ENCODE data around the gene CPNE6.

CPNE6 gene

DNA sequence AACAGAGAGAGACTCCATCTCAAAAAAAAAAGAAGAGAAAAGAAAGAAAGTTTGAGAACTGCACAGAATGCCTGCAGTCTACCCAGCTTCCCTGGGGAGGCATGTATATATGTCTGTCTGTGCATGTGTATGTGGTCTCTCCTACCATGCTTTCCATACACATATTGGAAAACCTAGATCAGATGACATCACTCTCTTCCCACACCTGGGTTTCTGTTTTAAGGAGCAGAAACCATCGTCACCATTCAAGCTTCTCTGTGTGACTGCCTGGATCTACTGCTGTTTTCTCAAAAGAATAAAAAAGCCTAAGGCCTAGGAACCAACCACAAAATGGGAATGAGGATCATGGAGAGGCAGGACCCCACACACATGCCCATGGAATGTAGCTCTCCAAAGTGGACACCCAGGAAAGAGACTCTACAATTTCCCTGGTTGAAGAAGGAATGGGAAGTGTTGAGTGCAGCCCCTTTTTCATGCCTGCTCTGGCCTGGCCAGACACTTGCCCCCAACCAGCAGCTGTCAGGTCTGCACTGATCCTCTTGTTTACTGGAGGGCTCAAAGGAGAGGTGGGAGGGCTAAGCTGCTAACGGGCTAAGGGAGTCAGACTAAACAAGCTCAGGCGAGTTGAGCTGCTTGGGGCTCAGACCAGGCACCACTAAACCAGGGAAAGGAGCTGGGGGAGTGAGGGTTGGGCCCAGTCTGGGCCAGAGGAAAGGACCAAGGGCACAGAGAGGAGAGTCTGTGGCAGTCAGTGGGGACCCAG lies 15.0 kb downstream of the CPNE6 start:
- no peak for DNase-seq (ENCODE audit: low read depth in 2 of 2)

- no peak for DNase-seq (ENCODE audit: low read depth in 2 of 2)
Observed at GRCh38 chr14:24087004-24087403, 15.6 kb downstream of the CPNE6 start.

DNA sequence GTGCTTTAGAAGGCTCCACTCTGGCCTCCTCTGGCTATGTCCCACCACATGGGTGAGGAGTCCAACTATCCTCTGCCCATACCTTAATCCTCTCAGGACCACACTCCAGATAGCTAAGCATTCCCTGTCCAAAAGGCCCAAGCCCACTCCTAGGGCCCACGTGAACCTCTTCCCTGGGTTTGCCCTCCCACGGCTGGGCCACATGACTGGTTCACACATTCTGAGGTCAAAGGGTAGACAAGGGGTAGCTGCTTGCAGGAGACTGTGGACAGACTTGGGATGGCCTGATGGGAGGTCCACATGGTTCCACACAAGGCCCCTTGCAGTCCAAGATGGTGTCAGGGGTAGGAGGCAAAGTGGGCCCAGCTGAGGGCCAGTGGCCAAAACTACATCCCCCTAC lies 16.7 kb downstream of the CPNE6 start:
- no peak for DNase-seq (ENCODE audit: low read depth in 2 of 2)

- no peak for DNase-seq (ENCODE audit: low read depth in 2 of 2)
Observed at GRCh38 chr14:24089890-24090289, 18.5 kb downstream of the CPNE6 start.

- no peak for DNase-seq (ENCODE audit: low read depth in 2 of 2)
Observed at GRCh38 chr14:24092110-24092504, 20.7 kb downstream of the CPNE6 start.

- no peak for DNase-seq (ENCODE audit: low read depth in 2 of 2)
Observed at GRCh38 chr14:24092505-24093206, 21.3 kb downstream of the CPNE6 start.

GRCh38 chr14:24093207-24093900 lies 22.0 kb downstream of the CPNE6 start:
- no peak for DNase-seq (ENCODE audit: low read depth in 2 of 2)

- peak; percentile 73 to 92 for DNase-seq (ENCODE audit: low read depth in 2 of 2)
Observed at GRCh38 chr14:24093901-24094840, 22.8 kb downstream of the CPNE6 start, which contains the start of gene PCK2. Gene PCK2, plus strand, starts transcription at chr14:24094311. Its CDS starts 95 bp downstream, at chr14:24094406.

DNA sequence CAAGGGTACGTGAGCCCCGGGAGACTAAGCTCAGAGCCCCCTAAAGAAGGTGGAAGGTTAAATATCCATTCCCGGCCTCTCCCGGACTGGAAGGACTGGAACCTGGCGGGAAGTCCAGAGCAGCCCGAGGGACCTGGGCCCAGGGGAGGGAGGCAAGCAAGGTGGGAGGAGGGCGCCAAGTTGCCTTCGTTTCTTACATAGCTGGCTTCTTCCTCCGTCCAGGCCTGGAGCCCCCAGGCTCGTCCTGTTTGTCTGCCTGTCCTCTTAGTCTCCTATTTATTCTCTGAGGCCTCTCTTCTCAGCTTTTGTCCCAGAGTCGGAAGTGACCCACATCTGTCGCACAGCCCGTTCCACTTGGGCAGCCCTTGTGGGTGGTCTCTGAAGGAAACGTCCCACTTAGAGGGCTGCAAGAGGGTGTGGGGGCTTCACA lies 23.5 kb downstream of the CPNE6 start:
- no peak for DNase-seq (ENCODE audit: low read depth in 2 of 2)

DNA sequence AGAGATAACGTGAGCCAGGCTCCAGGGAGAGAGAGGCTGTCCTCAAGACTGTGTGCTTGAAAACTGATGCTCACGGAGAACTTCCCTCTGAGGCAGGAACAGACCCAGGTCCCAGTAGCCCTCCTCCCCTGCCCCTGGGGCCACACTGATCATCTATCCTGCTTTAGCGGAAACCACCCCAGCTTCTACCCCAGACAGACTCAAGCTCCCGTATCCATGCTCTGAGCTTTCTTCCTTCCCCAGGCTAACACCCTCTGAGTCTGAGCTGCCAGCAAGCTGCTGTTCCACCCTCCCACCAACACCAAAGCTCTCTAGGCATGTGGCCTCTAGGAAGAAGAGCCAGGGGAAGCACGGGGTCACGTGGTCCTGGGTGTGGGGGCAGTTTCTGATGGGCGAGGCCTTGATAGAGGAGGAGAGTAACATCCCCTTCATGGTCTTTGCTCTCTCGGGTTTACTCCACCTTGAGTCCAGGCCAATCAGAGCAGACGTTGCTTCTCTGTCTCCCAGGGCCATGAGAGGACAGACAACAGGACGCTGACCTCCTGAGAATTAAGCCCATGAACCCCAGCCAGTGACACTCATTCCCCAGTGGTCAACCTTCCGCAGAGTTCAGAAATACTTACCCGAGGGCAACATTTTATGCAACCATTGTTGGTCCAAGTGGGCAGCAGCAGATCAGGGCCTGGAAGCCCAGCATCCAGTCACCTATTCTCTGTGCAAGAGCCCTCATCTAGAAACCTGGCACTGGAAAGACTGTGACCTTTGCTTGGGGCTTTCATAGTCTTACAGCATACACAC lies 24.1 kb downstream of the CPNE6 start:
- DNase-seq (ENCODE audit: low read depth in 2 of 2): peak; percentile 28 to 66

- no peak for DNase-seq (ENCODE audit: low read depth in 2 of 2)
Observed at GRCh38 chr14:24096545-24097181, 25.3 kb downstream of the CPNE6 start.

DNA sequence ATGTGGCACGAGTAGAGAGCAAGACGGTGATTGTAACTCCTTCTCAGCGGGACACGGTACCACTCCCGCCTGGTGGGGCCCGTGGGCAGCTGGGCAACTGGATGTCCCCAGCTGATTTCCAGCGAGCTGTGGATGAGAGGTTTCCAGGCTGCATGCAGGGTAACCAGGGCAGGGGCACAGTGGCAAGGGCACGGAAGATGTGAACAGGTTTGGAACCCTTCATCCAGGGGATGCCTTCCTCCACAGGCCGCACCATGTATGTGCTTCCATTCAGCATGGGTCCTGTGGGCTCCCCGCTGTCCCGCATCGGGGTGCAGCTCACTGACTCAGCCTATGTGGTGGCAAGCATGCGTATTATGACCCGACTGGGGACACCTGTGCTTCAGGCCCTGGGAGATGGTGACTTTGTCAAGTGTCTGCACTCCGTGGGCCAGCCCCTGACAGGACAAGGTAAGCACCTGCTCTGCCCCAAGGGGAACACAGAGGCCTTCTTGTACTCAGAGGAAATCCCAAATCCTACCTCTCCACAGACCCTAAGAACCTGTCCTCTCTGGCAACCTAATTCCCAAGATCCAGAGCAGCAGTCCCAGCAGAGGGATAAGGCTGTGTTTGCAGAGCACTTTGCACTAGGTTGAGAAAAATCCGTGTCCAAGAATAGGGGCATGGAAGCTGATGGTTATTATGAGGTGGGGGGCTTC lies 27.0 kb downstream of the CPNE6 start:
- no peak for DNase-seq (ENCODE audit: low read depth in 2 of 2)

GRCh38 chr14:24098927-24099813 lies 27.8 kb downstream of the CPNE6 start:
- DNase-seq (ENCODE audit: low read depth in 2 of 2): no peak

DNA sequence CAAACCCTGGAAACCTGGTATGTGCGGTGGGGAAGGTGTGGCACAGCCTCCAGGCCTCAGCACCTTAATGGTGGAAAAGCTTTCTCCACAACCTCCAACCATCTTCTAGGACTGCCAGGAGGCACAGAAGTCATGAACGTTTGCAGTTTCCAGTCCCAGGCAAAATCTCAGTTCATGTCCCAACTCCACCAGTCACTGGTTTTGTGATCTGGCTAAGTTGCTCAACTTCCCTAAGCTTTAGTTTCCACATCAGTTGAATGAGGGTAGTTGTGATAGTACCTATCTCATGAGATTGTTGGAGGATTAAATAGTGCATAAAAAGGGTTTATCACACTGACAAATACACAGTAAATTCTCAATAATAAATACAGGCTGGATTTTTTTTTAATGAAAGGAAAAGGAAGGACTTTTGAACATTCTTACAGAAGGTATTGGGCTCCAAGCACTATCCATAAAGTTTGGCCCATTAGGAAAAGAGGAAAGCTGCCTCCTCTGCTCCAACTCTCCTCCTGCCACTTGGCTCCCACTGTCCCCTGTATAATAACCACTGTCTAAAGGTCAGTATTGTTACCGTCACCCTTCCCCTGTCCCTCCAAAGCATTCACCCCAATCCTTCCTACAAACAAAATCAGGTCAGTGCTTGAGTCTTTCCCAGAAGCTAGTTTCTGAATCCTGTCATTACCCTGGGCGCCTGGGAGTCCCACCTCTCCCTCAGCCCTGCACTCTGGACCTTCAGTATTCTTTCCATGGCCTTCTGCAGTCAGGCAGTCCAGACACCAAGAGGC lies 29.0 kb downstream of the CPNE6 start:
- no peak for DNase-seq (ENCODE audit: low read depth in 2 of 2)

GRCh38 chr14:24100982-24101494 lies 29.7 kb downstream of the CPNE6 start:
- no peak for DNase-seq (ENCODE audit: low read depth in 2 of 2)

DNA sequence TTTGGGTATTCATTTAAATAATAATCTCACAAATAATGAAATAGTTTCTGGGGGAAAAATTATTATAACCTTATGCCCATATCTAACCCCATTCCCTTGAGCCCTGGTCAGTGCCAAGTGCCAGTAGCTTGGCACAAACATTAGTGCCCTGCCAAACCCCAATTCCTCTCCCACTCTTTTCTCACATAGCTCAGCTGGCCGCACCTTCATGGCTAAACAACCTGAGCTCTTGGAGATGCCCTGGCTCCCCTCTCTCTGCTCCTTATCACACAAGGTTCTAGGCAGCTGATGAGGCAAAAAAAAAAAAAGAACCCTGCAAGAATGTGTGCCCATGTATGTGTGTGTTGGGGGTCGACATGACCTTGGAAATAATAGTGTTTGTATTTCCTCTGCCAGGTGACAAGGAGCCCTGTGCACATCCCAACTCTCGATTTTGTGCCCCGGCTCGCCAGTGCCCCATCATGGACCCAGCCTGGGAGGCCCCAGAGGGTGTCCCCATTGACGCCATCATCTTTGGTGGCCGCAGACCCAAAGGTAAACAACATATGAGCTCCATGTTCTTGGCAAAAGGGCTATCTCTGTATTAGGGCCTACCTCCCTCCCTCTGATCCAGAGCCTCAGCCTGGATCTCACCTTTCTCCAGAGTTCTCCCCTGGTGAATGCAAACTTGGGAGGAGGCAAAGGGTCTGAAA lies 31.1 kb downstream of the CPNE6 start:
- DNase-seq (ENCODE audit: low read depth in 2 of 2): no peak

DNA sequence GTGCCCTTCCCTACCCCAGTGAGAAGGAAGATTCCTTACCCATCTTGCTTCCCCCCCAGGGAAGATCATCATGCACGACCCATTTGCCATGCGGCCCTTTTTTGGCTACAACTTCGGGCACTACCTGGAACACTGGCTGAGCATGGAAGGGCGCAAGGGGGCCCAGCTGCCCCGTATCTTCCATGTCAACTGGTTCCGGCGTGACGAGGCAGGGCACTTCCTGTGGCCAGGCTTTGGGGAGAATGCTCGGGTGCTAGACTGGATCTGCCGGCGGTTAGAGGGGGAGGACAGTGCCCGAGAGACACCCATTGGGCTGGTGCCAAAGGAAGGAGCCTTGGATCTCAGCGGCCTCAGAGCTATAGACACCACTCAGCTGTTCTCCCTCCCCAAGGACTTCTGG lies 32.1 kb downstream of the CPNE6 start:
- DNase-seq (ENCODE audit: low read depth in 2 of 2): no peak

All from stimulated activated CD4-positive, alpha-beta T cell treated with anti-CD3 and anti-CD28 coated beads, Interleukin-12 subunit alpha, Interleukin-12 subunit beta, amount 100 ng/mL, for 24 hours (primary cell).